ENCODE measurements around the gene DLEC1.

- TF ChIP-seq CTCF (IDR thresholded peaks at IDR 0.05) (no peak), POLR2A (IDR thresholded peaks at IDR 0.05) (no peak)
Measured at GRCh38 chr3:38027466-38028465, 11.2 kb upstream of the DLEC1 start.
